Measurements from ENCODE around the gene TMEM134.

GRCh38 chr11:67468759-67469507 is at the start of gene TMEM134:
- TF ChIP-seq CTCF (IDR thresholded peaks at IDR 0.05) (peak; percentile 37 to 66 (median 54)), POLR2A (IDR thresholded peaks at IDR 0.05) (peak; percentile 32 to 76)
